Mesenchymal stem cell (in vitro differentiated cells and primary cell): ENCODE results near the gene COL8A2. TPM values are rescaled to one million over a fixed set of nuclear protein-coding genes. Genes with fewer than 3 reads are reported as not detected.

Experiments used
- DNase-seq: peaks from one replicate; pipeline ENCODE4 v3.0.0-alpha.2; 2013
- H2AFZ ChIP-seq: one replicate; pipeline ENCODE4 v1.6.1; 2013; ENCODE audit warnings: low read depth, mild to moderate bottlenecking, control low read depth, inconsistent platforms, low read length, moderate library complexity
- H2AK5ac ChIP-seq: 2 replicates; pipeline ENCODE4 v1.6.1; 2013; ENCODE audit warnings: low read length, moderate library complexity, mild to moderate bottlenecking, inconsistent platforms; ENCODE audit not compliant: severe bottlenecking
- H2BK120ac ChIP-seq: one replicate; pipeline ENCODE4 v1.6.1; 2013; ENCODE audit warnings: low read depth, mild to moderate bottlenecking, inconsistent platforms, low read length, moderate library complexity
- H2BK12ac ChIP-seq, 2 experiments: one replicate each; pipeline ENCODE4 v1.6.1; 2013; ENCODE audit warnings: inconsistent platforms in 2 of 2, low read length in 2 of 2, mild to moderate bottlenecking in 2 of 2, moderate library complexity in 2 of 2, control low read depth in 1 of 2
- H2BK15ac ChIP-seq: one replicate; pipeline ENCODE4 v1.6.1; 2013; ENCODE audit warnings: mild to moderate bottlenecking, low read depth, inconsistent platforms; ENCODE audit not compliant: poor library complexity, severe bottlenecking
- H2BK5ac ChIP-seq: 2 replicates; pipeline ENCODE4 v1.6.1; 2013; ENCODE audit warnings: low read depth, mild to moderate bottlenecking, low read length, control low read depth, inconsistent platforms; ENCODE audit not compliant: poor library complexity, severe bottlenecking
- H3K14ac ChIP-seq, 2 experiments: one replicate each; pipeline ENCODE4 v1.6.1; 2013; ENCODE audit warnings: inconsistent platforms in 2 of 2, low read length in 2 of 2, control low read depth in 1 of 2, mild to moderate bottlenecking in 1 of 2, moderate library complexity in 1 of 2
- H3K18ac ChIP-seq, 2 experiments: one replicate each; pipeline ENCODE4 v1.6.1; 2013; ENCODE audit warnings: inconsistent platforms in 2 of 2, low read length in 2 of 2, control low read depth in 1 of 2, low read depth in 1 of 2, mild to moderate bottlenecking in 1 of 2
- H3K23ac ChIP-seq, 2 experiments: one replicate each; pipeline ENCODE4 v1.6.1; 2013; ENCODE audit warnings: inconsistent platforms in 2 of 2, low read length in 2 of 2, mild to moderate bottlenecking in 2 of 2, moderate library complexity in 2 of 2, control low read depth in 1 of 2
- H3K27ac ChIP-seq: 2 replicates; pipeline ENCODE4 v1.5.1; 2013; ENCODE audit warnings: mild to moderate bottlenecking, moderate library complexity, low read length, control low read depth, inconsistent platforms; ENCODE audit not compliant: poor library complexity, severe bottlenecking
- H3K27me3 ChIP-seq, 2 experiments: 2 replicates each; pipeline versions ENCODE4 v1.6.1 to v1.7.0; 2013; ENCODE audit warnings: low read length in 2 of 2, mild to moderate bottlenecking in 2 of 2, moderate library complexity in 2 of 2, control low read depth in 1 of 2, inconsistent platforms in 1 of 2; ENCODE audit not compliant: control insufficient read depth in 1 of 2, insufficient read depth in 1 of 2
- H3K36me3 ChIP-seq, 2 experiments: 2 replicates each; pipeline versions ENCODE4 v1.6.1 to v1.7.0; 2013; ENCODE audit warnings: low read length in 2 of 2, control low read depth in 1 of 2, inconsistent platforms in 1 of 2, low read depth in 1 of 2, mild to moderate bottlenecking in 1 of 2; ENCODE audit not compliant: insufficient read depth in 2 of 2, control insufficient read depth in 1 of 2
- H3K4ac ChIP-seq, 2 experiments: one replicate each; pipeline ENCODE4 v1.6.1; 2013; ENCODE audit warnings: inconsistent platforms in 2 of 2, low read length in 2 of 2, mild to moderate bottlenecking in 2 of 2, moderate library complexity in 2 of 2, control low read depth in 1 of 2, low read depth in 1 of 2
- H3K4me1 ChIP-seq: 2 replicates; pipeline ENCODE4 v1.6.1; 2013; ENCODE audit warnings: low read depth, low read length, control low read depth; ENCODE audit not compliant: control insufficient read depth, insufficient read depth
- H3K4me2 ChIP-seq: 2 replicates; pipeline ENCODE4 v1.6.1; 2013; ENCODE audit warnings: low read length, mild to moderate bottlenecking, inconsistent platforms; ENCODE audit not compliant: poor library complexity, severe bottlenecking
- H3K4me3 ChIP-seq, 2 experiments: 2 replicates each; pipeline versions ENCODE4 v1.5.1 to v1.7.0; 2013; ENCODE audit warnings: low read length in 2 of 2, mild to moderate bottlenecking in 2 of 2, control low read depth in 1 of 2, low read depth in 1 of 2; ENCODE audit not compliant: insufficient read depth in 1 of 2
- H3K79me1 ChIP-seq: replicated peaks from 2 replicates; pipeline ENCODE4 v1.6.1; 2013; ENCODE audit warnings: mild to moderate bottlenecking, control low read depth, low read length, inconsistent platforms; ENCODE audit not compliant: poor library complexity, severe bottlenecking
- H3K9ac ChIP-seq: 2 replicates; pipeline ENCODE4 v1.7.0; 2013; ENCODE audit warnings: mild to moderate bottlenecking, low read length, moderate library complexity
- H3K9me3 ChIP-seq: 2 replicates; pipeline ENCODE4 v1.7.0; 2013; ENCODE audit warnings: mild to moderate bottlenecking, low read length; ENCODE audit not compliant: control insufficient read depth
- H4K8ac ChIP-seq: one replicate; pipeline ENCODE4 v1.6.1; 2013; ENCODE audit warnings: inconsistent platforms, mild to moderate bottlenecking, low read length, moderate library complexity
- H4K91ac ChIP-seq: one replicate; pipeline ENCODE4 v1.6.1; 2013; ENCODE audit warnings: mild to moderate bottlenecking, low read length, inconsistent platforms
- WGBS: methylation state at CpG from one replicate; pipeline ENCODE4 v1.1.7; 2013; ENCODE audit warnings: mixed read lengths; 5-methylcytosine and 5-hydroxymethylcytosine counted together
- polyA plus RNA-seq, 2 experiments: library from polyadenylated mRNA; stranded (reverse); fragments of 200-250 nt; gene quantifications; one replicate each; pipeline ENCODE4 v1.2.3, GENCODE V29; 2013

The COL8A2 gene
- polyA plus RNA-seq (2013, experiment 1 of 2) = 0.25 TPM
- 0.22 TPM for polyA plus RNA-seq (2013, experiment 2 of 2)

DNA sequence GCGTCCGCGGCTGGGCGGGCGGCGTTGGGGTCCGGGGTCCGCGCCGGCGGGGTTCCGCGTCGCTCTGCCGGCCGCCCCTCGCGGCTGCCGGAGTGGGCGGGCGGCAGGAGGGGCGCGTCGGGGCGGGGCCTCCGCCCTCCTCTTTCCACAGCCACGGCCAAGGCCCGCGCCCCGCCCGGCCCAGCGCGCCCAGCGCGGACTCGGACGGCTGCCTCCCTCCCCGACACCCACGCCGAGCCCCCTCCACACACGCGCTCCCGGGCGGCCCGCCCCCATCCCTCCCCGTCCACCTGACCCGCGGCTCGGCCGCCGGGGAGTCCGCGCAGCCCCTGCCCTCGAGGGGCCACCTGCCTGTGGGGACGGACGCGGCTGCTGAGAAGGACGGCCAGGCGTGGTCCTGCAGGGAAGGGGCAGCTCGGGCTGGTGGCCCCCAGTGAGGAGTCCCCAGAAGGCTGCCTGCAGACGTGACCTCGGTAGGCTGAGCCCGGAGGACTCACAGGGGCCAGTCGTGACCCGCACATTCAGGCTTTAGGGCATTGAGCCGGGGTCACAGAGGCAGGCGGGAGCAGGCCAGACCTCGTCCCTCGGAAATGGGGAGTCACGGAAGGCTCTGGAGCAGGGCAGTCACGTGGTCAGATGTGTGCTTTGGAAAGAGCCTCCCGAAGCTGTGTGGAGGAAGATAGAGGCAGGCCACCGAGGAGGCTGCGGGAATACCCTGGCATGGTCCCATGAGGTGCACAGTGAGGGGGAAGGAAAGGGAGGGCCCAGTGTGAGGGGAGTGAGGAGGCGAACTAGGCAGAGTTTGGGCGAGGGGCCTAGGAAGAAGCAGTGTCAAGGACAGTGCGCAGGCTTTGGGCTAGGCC, at the start of gene COL8A2:
COL8A2 (minus strand) TSS at position 94 of the 863 bp plus-strand sequence. CDS start 24,980 bp downstream, outside the sequence.
- Histone ChIP-seq H3K14ac (no peak within 1 kb of the TSS), H2BK15ac (peak within 1 kb of the TSS; percentile 50), H3K27me3 (peaks cover 0 to 9% of the 10 kb centered on the region in 2 experiments), H3K4me2 (peak within 1 kb of the TSS; percentile 64), H2BK5ac (no peak within 1 kb of the TSS), H3K27ac (no peak within 1 kb of the TSS), H3K79me1 (peaks cover 2% of the 10 kb centered on the region), H4K8ac (no peak within 1 kb of the TSS), H3K4ac (no peak within 1 kb of the TSS), H2BK12ac (no peak within 1 kb of the TSS), H3K4me3 (peak within 1 kb of the TSS; percentile 56 to 75), H3K9ac (peak within 1 kb of the TSS; percentile 78), H2BK120ac (no peak within 1 kb of the TSS), H4K91ac (no peak within 1 kb of the TSS), H2AK5ac (no peak within 1 kb of the TSS), H3K18ac (peak within 1 kb of the TSS in 1 of 2 experiments; percentile 18), H3K23ac (no peak within 1 kb of the TSS), H3K9me3 (no peaks in the 10 kb centered on the region), H3K4me1 (peaks cover 47% of the 10 kb centered on the region), H2AFZ (no peak within 1 kb of the TSS), H3K36me3 (no peaks in the 10 kb centered on the region)
- no peak for DNase-seq
- whole genome bisulfite sequencing = 16% methylated on average over 54 of the region's 77 CpGs

DNA sequence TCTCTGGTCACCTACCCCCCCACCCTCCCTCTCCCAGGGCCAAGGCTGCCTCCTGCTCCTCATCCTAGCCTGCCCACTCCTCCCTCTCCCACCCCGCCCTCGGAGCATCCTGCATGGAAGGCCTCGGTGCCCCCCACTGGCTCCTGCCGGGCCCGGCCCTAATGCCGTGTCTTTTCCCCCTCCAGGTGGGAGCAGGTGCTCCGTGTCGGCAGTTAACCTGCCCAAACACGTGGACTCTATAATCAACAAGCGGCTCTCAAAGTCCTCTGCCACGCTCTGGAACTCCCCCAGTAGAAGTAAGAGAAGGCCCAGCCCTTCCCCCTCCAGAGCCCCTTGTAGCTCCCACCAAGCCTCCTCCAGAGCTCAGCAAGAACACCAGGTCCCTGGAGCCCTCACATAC, 49.7 kb upstream of the COL8A2 start:
- no peak overlapping the region for H4K8ac ChIP-seq
- H2AK5ac ChIP-seq = no peak overlapping the region
- H2BK12ac ChIP-seq = no peak overlapping the region
- no peak overlapping the region for H2BK120ac ChIP-seq
- no peak overlapping the region for H2BK5ac ChIP-seq
- peaks cover 29% of the 10 kb centered on the region for H3K4me1 ChIP-seq
- H3K9me3 ChIP-seq = no peaks in the 10 kb centered on the region
- H3K9ac ChIP-seq = peak overlapping the region; percentile 72
- no peak overlapping the region for H3K4me2 ChIP-seq
- no peak overlapping the region for H3K23ac ChIP-seq
- 96% methylated on average over 11 of the region's 11 CpGs for WGBS
- H3K4ac ChIP-seq = no peak overlapping the region
- no peak for DNase-seq
- peaks cover 92 to 94% of the 10 kb centered on the region in 2 experiments for H3K36me3 ChIP-seq
- H4K91ac ChIP-seq = no peak overlapping the region
- H2AFZ ChIP-seq = no peak overlapping the region
- no peak overlapping the region for H3K14ac ChIP-seq
- no peaks in the 10 kb centered on the region for H3K27me3 ChIP-seq
- H3K79me1 ChIP-seq = peaks cover 16% of the 10 kb centered on the region
- H3K27ac ChIP-seq = no peak overlapping the region
- H2BK15ac ChIP-seq = no peak overlapping the region
- no peak overlapping the region for H3K4me3 ChIP-seq
- H3K18ac ChIP-seq = no peak overlapping the region

DNA sequence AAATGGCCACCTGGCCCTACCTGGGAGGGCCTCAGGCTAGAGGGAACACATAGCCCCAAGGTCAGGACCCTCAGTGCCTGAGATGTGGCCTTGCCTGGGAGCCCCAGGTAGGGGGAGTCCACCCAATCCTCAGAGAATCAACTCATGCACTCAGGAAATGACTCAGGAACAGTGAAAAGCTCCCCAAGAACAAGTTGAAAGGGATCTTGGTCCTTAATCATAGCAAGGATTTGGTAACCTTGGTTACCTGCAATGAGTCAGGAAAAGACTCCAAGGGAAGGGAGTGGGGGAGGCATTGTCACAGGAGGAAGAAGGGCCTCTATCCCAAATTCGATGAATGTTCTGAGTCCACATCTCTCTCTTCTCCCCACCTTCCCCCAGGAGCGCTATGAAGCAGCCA, 48.0 kb upstream of the COL8A2 start:
- no peak overlapping the region for H3K4me3 ChIP-seq
- H3K9ac ChIP-seq = peak overlapping the region; percentile 60
- H4K91ac ChIP-seq = no peak overlapping the region
- H3K27me3 ChIP-seq = no peaks in the 10 kb centered on the region
- WGBS = 60% methylated on average over 2 of the region's 2 CpGs
- peak overlapping the region in 1 of 2 experiments; percentile 41 for H3K18ac ChIP-seq
- no peak overlapping the region for H2AFZ ChIP-seq
- H3K4me1 ChIP-seq = peaks cover 31% of the 10 kb centered on the region
- H3K4me2 ChIP-seq = no peak overlapping the region
- H2AK5ac ChIP-seq = no peak overlapping the region
- H3K79me1 ChIP-seq = peaks cover 5% of the 10 kb centered on the region
- peak overlapping the region in 1 of 2 experiments; percentile 29 for H3K14ac ChIP-seq
- H3K9me3 ChIP-seq = no peaks in the 10 kb centered on the region
- H2BK12ac ChIP-seq = no peak overlapping the region
- H2BK5ac ChIP-seq = no peak overlapping the region
- DNase-seq = peak; percentile 73
- peaks cover 74 to 82% of the 10 kb centered on the region in 2 experiments for H3K36me3 ChIP-seq
- no peak overlapping the region for H2BK120ac ChIP-seq
- peak overlapping the region; percentile 17 for H2BK15ac ChIP-seq
- no peak overlapping the region for H4K8ac ChIP-seq
- H3K4ac ChIP-seq = no peak overlapping the region
- peak overlapping the region; percentile 34 for H3K27ac ChIP-seq
- H3K23ac ChIP-seq = no peak overlapping the region

DNA sequence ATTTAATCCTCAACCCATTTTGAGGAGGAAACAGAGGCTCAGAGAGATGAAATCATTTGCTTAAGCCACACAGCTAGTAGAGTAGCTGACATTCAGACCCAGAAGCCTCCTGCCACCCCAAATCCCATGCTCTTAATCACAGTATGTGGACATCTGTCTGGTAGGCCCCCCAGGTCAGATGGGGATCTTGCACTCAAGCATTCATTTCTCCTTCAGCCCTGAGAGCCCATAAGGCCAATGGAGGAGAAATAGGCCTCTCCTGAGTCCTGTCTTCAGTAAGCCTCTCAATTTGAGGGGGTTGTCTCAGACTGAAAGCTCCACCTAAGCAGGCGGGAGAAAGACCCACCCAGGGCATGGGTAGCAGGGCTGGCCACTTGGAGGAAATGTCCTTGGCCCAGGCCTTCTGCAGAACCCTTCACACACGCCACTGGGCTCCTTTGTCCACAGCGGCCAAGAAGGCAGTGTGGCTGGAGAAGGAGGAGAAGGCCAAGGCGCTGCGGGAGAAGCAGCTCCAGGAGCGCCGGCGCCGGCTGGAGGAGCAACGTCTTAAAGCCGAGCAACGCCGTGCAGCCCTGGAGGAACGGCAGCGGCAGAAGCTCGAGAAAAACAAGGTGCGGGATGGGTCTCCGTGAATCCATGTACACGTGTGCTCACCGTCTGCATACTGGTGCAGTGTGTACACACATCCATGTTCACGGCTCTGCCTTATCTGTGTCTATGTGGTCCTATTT, 47.2 kb upstream of the COL8A2 start:
- H3K27ac ChIP-seq = peak overlapping the region; percentile 19
- peak overlapping the region in 1 of 2 experiments; percentile 41 for H3K18ac ChIP-seq
- no peak overlapping the region for H3K14ac ChIP-seq
- H3K4me2 ChIP-seq = no peak overlapping the region
- no peak overlapping the region for H2BK120ac ChIP-seq
- H3K4ac ChIP-seq = no peak overlapping the region
- no peak overlapping the region for H2AFZ ChIP-seq
- H4K8ac ChIP-seq = no peak overlapping the region
- H3K9me3 ChIP-seq = no peaks in the 10 kb centered on the region
- no peak overlapping the region for H2BK5ac ChIP-seq
- no peak overlapping the region for H4K91ac ChIP-seq
- WGBS = 97% methylated on average over 21 of the region's 21 CpGs
- H3K23ac ChIP-seq = no peak overlapping the region
- H3K27me3 ChIP-seq = no peaks in the 10 kb centered on the region
- no peak for DNase-seq
- no peak overlapping the region for H2BK15ac ChIP-seq
- H3K36me3 ChIP-seq = peaks cover 73 to 81% of the 10 kb centered on the region in 2 experiments
- H3K4me1 ChIP-seq = peaks cover 37% of the 10 kb centered on the region
- H3K9ac ChIP-seq = peak overlapping the region; percentile 60
- H2AK5ac ChIP-seq = no peak overlapping the region
- H3K4me3 ChIP-seq = no peak overlapping the region
- H3K79me1 ChIP-seq = peaks cover 2% of the 10 kb centered on the region
- peak overlapping the region in 1 of 2 experiments; percentile 4 for H2BK12ac ChIP-seq
